Pancreas (tissue), 10 donors: Measurements from ENCODE around the gene PHF21A. TPM values are rescaled to one million over a fixed set of nuclear protein-coding genes. Genes with fewer than 3 reads are reported as not detected.

Experiments
- ATAC-seq, 4 donors: fragments of 200-7000 bp; cut with Tn5 transposase; one replicate each; pipeline versions ENCODE4 v1.8.0 to v1.9.1; 2020; ENCODE audit warnings: mild to moderate bottlenecking in 4 of 4, moderate library complexity in 4 of 4
- DNase-seq, 6 donors: peaks; one replicate each; pipeline ENCODE4 v3.0.0-alpha.2; 2020
- FAIRE-seq: peaks from 2 replicates; lab custom pipeline; 2012; peaks lifted over from hg19 to GRCh38; lab: Jason Lieb, UNC
- H3K27ac ChIP-seq, 4 donors: fragments of 200-600 bp; sonication (generic); 1 replicate in 3 of 4; 2 replicates in 1 of 4; pipeline versions ENCODE4 v1.5.0 to v1.8.0; 2020
- H3K27me3 ChIP-seq, 4 donors: fragments of 200-600 bp; one replicate each; pipeline ENCODE4 v1.8.0; 2021
- H3K36me3 ChIP-seq, 3 donors: fragments of 200-600 bp; sonication (generic) in 1 of 3; one replicate each; pipeline versions ENCODE4 v1.5.0 to v1.8.0; 2020 to 2021
- H3K4me1 ChIP-seq, 3 donors: fragments of 200-600 bp; one replicate each; pipeline ENCODE4 v1.8.0; 2021
- H3K4me3 ChIP-seq, 4 donors: fragments of 200-600 bp; sonication (generic) in 2 of 4; one replicate each; pipeline versions ENCODE4 v1.5.0 to v1.8.0; 2020 to 2021
- H3K9me3 ChIP-seq, 4 donors: fragments of 200-600 bp; one replicate each; pipeline ENCODE4 v1.8.0; 2021
- CTCF ChIP-seq, 4 donors: fragments of 200-600 bp; sonication (generic) in 3 of 4; IDR thresholded peaks; one replicate each; pipeline versions ENCODE4 v1.5.0 to v1.8.0; 2021; ENCODE audit warnings: antibody characterized with exemption in 4 of 4
- WGBS, 2 donors: extraction: QIAGEN DNeasy Blood & Tissue Kit; methylation state at CpG; one replicate each; pipeline ENCODE4 v1.1.7; 2013; 5-methylcytosine and 5-hydroxymethylcytosine counted together
- intact Hi-C, 3 donors: fragments of 100-400 bp; cut with DNase I; formaldehyde crosslinking; loops; one replicate each; pipeline versions ENCODE4 v1.11.1 to v1.14.2; 2022
- polyA plus RNA-seq, 2 donors: library from polyadenylated mRNA; stranded (reverse); fragments of 200-250 nt; gene quantifications; one replicate each; pipeline ENCODE4 v1.2.3, GENCODE V29; 2013
- total RNA-seq, 6 donors: library from RNA; stranded (reverse); fragmentation: NEBNext Ultra II Directional in 4 of 6; extraction: Animal tissue kit (Norgen Biotek cat#: 25700) in 4 of 6; gene quantifications; one replicate each; pipeline versions ENCODE4 v1.2.1 to v1.2.4, GENCODE V29; 2021 to 2023
- donor health status: healthy with polysubstance abuse.
- donor health status: DM: no; HTN: no; CAD: no; lungs with moderate emphysema.
- donor health status: DM: no; HTN: no; CAD: no.
- donor health status: control.
- donor health status: control.
- donor health status: Bipolar disorder and iron deficiency.
- donor health status: DM: yes; HTN: yes; CAD: no.
- donor health status: DM: no; HTN: no; CAD: no.
- donor health status: DM: no; HTN: no; CAD: no.
- donor health status: DM: yes; HTN: yes; CAD: no.

PHF21A gene
- total RNA-seq (10 to 100 TPM; 11.8 to 30.3 (median 14.9) TPM), polyA plus RNA-seq (10 to 100 TPM; 11.4 to 13.1 TPM)

DNA sequence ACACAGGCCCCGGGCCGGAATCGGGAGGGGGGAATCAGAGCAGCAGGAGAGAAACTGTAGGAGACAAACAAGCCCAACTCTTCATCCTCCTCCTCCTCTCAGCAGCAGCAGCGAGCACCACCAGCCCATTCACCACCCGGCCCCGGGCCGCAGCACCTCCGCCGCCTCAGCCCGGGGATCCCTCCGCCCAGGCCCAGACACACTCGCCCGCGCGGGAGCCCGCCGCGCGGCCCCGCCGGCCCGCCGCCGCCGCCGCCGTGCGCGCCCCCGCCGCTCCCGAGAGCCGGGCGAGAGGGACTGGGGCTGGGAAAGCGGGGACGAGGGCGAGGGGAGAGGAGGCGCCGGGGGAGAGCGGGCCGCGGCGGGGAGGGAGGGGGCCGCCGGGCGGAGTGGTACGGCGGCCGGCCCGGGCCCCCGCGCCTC lies at the start of gene PHF21A:
Gene PHF21A, minus strand, starts transcription at position 154 of the 423 bp plus-strand sequence. CDS start 37,235 bp downstream, outside the sequence.
- peak; percentile 88 to 94 (median 90) for DNase-seq
- Histone ChIP-seq H3K27ac (peak within 1 kb of the TSS; percentile 42 to 93 (median 87)), H3K9me3 (no peaks in the 10 kb centered on the region), H3K4me1 (peaks cover 0 to 24% (median 14%) of the 10 kb centered on the region in 3 donors), H3K4me3 (peak within 1 kb of the TSS; percentile 69 to 73 (median 70)), H3K36me3 (no peaks in the 10 kb centered on the region), H3K27me3 (no peaks in the 10 kb centered on the region)
- 0 to 1% methylated on average over 4 to 52 of the region's 52 CpGs for WGBS, 2 donors
- no peak for FAIRE-seq
- TF ChIP-seq CTCF (IDR thresholded peaks at IDR 0.05) = no peak
- ATAC-seq = peak; percentile 83 to 87 (median 86)
- intact Hi-C loops = no loop called here

GRCh38 chr11:46170797-46171196 lies 49.5 kb upstream of the PHF21A start:
- peak in 1 of 4 donors; percentile 67 for ATAC-seq
- Histone ChIP-seq H3K36me3 (no peaks in the 10 kb centered on the region), H3K27ac (no peak overlapping the region), H3K9me3 (no peaks in the 10 kb centered on the region), H3K4me3 (no peak overlapping the region), H3K4me1 (no peaks in the 10 kb centered on the region), H3K27me3 (no peaks in the 10 kb centered on the region)
- TF ChIP-seq CTCF (IDR thresholded peaks at IDR 0.05) = no peak
- intact Hi-C loops = no loop called here
- no peak for FAIRE-seq
- no peak for DNase-seq

- Histone ChIP-seq H3K27ac (no peak overlapping the region), H3K9me3 (no peaks in the 10 kb centered on the region), H3K4me1 (no peaks in the 10 kb centered on the region), H3K27me3 (no peaks in the 10 kb centered on the region), H3K36me3 (no peaks in the 10 kb centered on the region), H3K4me3 (no peak overlapping the region)
- DNase-seq (no peak), ATAC-seq (no peak), FAIRE-seq (no peak)
- intact Hi-C loops = no loop called here
- TF ChIP-seq CTCF (IDR thresholded peaks at IDR 0.05) = no peak
- 77% methylated on average over 5 of the region's 5 CpGs for WGBS, 2 donors
Measured at GRCh38 chr11:46162700-46163099, 41.4 kb upstream of the PHF21A start.

- Histone ChIP-seq H3K9me3 (no peaks in the 10 kb centered on the region), H3K27ac (no peak overlapping the region), H3K36me3 (no peaks in the 10 kb centered on the region), H3K27me3 (no peaks in the 10 kb centered on the region), H3K4me1 (no peaks in the 10 kb centered on the region), H3K4me3 (no peak overlapping the region)
- intact Hi-C loops = no loop called here
- TF ChIP-seq CTCF (IDR thresholded peaks at IDR 0.05) = no peak
- DNase-seq = no peak
- ATAC-seq = no peak
- no peak for FAIRE-seq
- 80 to 83% methylated on average over 7 of the region's 7 CpGs for WGBS, 2 donors
Measured at GRCh38 chr11:46161201-46161600, 39.9 kb upstream of the PHF21A start.

DNA sequence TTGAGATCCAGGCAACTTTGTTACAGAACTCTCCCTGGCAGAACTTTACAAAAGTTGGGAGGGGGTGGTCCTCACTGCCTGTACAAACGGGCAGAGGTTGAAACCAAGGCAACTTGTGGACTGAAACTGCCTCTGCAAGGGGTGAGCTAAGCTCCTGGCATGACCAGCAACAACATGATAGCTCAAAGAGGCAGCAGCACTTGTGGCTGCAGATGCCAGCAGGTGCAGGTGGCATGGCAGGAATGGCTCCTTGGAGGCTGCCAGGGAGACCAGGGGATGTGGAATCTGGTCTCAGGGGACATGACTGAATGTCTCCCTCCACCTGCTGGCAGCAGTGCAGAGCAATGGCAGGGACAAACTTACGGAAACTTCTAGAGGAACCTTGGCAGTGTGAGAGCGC lies 38.8 kb upstream of the PHF21A start:
- Histone ChIP-seq H3K27ac (no peak overlapping the region), H3K9me3 (no peaks in the 10 kb centered on the region), H3K27me3 (no peaks in the 10 kb centered on the region), H3K4me1 (no peaks in the 10 kb centered on the region), H3K4me3 (no peak overlapping the region), H3K36me3 (no peaks in the 10 kb centered on the region)
- DNase-seq (no peak), FAIRE-seq (no peak), ATAC-seq (peak in 1 of 4 donors; percentile 62)
- intact Hi-C loops = no loop called here
- WGBS, 2 donors = 34 to 41% methylated on average over 3 of the region's 3 CpGs
- no peak for TF ChIP-seq CTCF (IDR thresholded peaks at IDR 0.05)
